HepG2 (cell line): ENCODE data around the gene TBX3. TPM values are rescaled to one million over a fixed set of nuclear protein-coding genes. Genes with fewer than 3 reads are reported as not detected.

Experiments
- ATAC-seq: fragments of 200-7000 bp; cut with Tn5 transposase; 3 replicates; pipeline ENCODE4 v1.9.1; 2020; ENCODE audit warnings: mild to moderate bottlenecking, moderate library complexity
- BruUV-seq: library from RNA; stranded (reverse); fragments of 400-500 nt; replicated peaks from 2 replicates; lab custom pipeline; 2021; lab: Mats Ljungman, UMichigan
- CTCF ChIA-PET: fragments of 300-600 bp; formaldehyde crosslinking; extraction: SDS; loops from one replicate; lab custom pipeline; 2021; ENCODE audit warnings: low total read pairs, inconsistent platforms, low intra/inter-chr PET ratio; lab: Yijun Ruan, JAX
- POLR2A ChIA-PET: fragments of 350-600 bp; sonication (Branson Sonifier 250); formaldehyde crosslinking; loops from one replicate; lab custom pipeline; 2020; ENCODE audit warnings: antibody characterized with exemption, inconsistent platforms; lab: Yijun Ruan, JAX
- DNase-seq: peaks from one replicate; pipeline ENCODE4 v3.0.0-alpha.2; 2015; ENCODE audit warnings: low spot score
- FAIRE-seq: peaks from 3 replicates; lab custom pipeline; 2011; peaks lifted over from hg19 to GRCh38; lab: Jason Lieb, UNC
- H2AFZ ChIP-seq: one replicate; pipeline ENCODE4 v1.6.1; 2011; ENCODE audit warnings: low read length, inconsistent platforms
- H3K27ac ChIP-seq: fragments of 300-600 bp; 3 replicates; pipeline ENCODE4 v1.8.0; 2011; ENCODE audit warnings: mixed run types, mild to moderate bottlenecking, mixed read lengths, low read length, inconsistent platforms; ENCODE audit not compliant: insufficient read depth; ENCODE audit errors: extremely low read length
- H3K27me3 ChIP-seq, 2 experiments: fragments of 200-600 bp in 1 of 2; 2 replicates in 1 of 2; 3 replicates in 1 of 2; pipeline versions ENCODE4 v1.6.0 to v1.8.0; 2011; ENCODE audit warnings: low read length in 2 of 2, mild to moderate bottlenecking in 2 of 2, moderate library complexity in 2 of 2, inconsistent platforms in 1 of 2; ENCODE audit not compliant: insufficient read depth in 2 of 2, control insufficient read depth in 1 of 2
- H3K36me3 ChIP-seq, 2 experiments: fragments of 200-600 bp in 1 of 2; replicated peaks in 1 of 2; 2 replicates in 1 of 2; 3 replicates in 1 of 2; pipeline versions ENCODE4 v1.5.1 to v1.8.0; 2011; ENCODE audit warnings: low read length in 2 of 2, inconsistent platforms in 1 of 2; ENCODE audit not compliant: insufficient read depth in 2 of 2, control insufficient read depth in 1 of 2
- H3K4me1 ChIP-seq: 2 replicates; pipeline ENCODE4 v1.5.1; 2012; ENCODE audit warnings: low read length, inconsistent platforms; ENCODE audit not compliant: insufficient read depth
- H3K4me2 ChIP-seq: 2 replicates; pipeline ENCODE4 v1.6.0; 2011; ENCODE audit warnings: low read depth, low read length, inconsistent platforms
- H3K4me3 ChIP-seq, 3 experiments: fragments of 200-600 bp in 1 of 3; sonication (generic), shearing (Covaris generic) in 1 of 3; replicated peaks in 1 of 3; 2 replicates each; pipeline ENCODE4 v1.5.1; 2011 to 2016; ENCODE audit warnings: low read length in 3 of 3, inconsistent platforms in 2 of 3, low read depth in 2 of 3, mild to moderate bottlenecking in 2 of 3, control low read depth in 1 of 3, mixed read lengths in 1 of 3; ENCODE audit not compliant: insufficient read depth in 1 of 3
- H3K79me2 ChIP-seq: one replicate; pipeline ENCODE4 v1.6.1; 2011; ENCODE audit warnings: low read length, inconsistent platforms; ENCODE audit not compliant: insufficient read depth
- H3K9ac ChIP-seq: 2 replicates; pipeline ENCODE4 v1.6.0; 2011; ENCODE audit warnings: mild to moderate bottlenecking, low read depth, low read length, inconsistent platforms; ENCODE audit not compliant: insufficient read depth
- H3K9me3 ChIP-seq: 2 replicates; pipeline ENCODE4 v1.5.1; 2012; ENCODE audit warnings: mild to moderate bottlenecking, low read length
- H4K20me1 ChIP-seq: 2 replicates; pipeline ENCODE4 v1.6.0; 2011; ENCODE audit warnings: inconsistent platforms, mild to moderate bottlenecking, low read length, moderate library complexity; ENCODE audit not compliant: insufficient read depth
- ATRX ChIP-seq: sonication (generic); formaldehyde crosslinking; IDR thresholded peaks from 2 replicates; pipeline ENCODE4 v1.4.0; 2020; ENCODE audit warnings: missing genetic modification reagents, borderline replicate concordance
- CHD2 ChIP-seq: IDR thresholded peaks from 2 replicates; pipeline ENCODE4 v1.6.1; 2011; ENCODE audit warnings: low read depth, low read length, improper control_type of control experiment
- DPF2 ChIP-seq: sonication (generic); formaldehyde crosslinking; IDR thresholded peaks from 2 replicates; pipeline ENCODE4 v1.4.0; 2020; ENCODE audit warnings: mild to moderate bottlenecking, low read depth, missing genetic modification reagents, borderline replicate concordance
- E2F2 ChIP-seq: sonication (generic); formaldehyde crosslinking; IDR thresholded peaks from 2 replicates; pipeline ENCODE4 v1.4.0; 2020; ENCODE audit warnings: missing genetic modification reagents, borderline replicate concordance
- HCFC1 ChIP-seq: fragments of 150-350 bp; IDR thresholded peaks from 2 replicates; pipeline ENCODE4 v1.6.1; 2014; ENCODE audit warnings: low read depth, low read length
- MTA1 ChIP-seq: sonication (generic); formaldehyde crosslinking; IDR thresholded peaks from 2 replicates; pipeline ENCODE4 v1.4.0; 2020; ENCODE audit warnings: missing genetic modification reagents, mild to moderate bottlenecking, borderline replicate concordance
- MYNN ChIP-seq: sonication (generic); formaldehyde crosslinking; IDR thresholded peaks from 2 replicates; pipeline ENCODE4 v1.4.0; 2020; ENCODE audit warnings: mild to moderate bottlenecking, low read depth, missing genetic modification reagents
- NKX3-1 ChIP-seq: sonication (generic); formaldehyde crosslinking; IDR thresholded peaks from 2 replicates; pipeline ENCODE4 v1.5.0; 2020; ENCODE audit warnings: missing genetic modification reagents
- RELA ChIP-seq: sonication (generic); formaldehyde crosslinking; IDR thresholded peaks from 2 replicates; pipeline ENCODE4 v1.4.0; 2020; ENCODE audit warnings: missing genetic modification reagents
- SNRNP70 ChIP-seq: fragments of 200-400 bp; formaldehyde crosslinking; IDR thresholded peaks from 2 replicates; pipeline ENCODE4 v1.6.1; 2017; ENCODE audit warnings: mild to moderate bottlenecking, low read depth, low read length, moderate library complexity
- SSRP1 ChIP-seq: IDR thresholded peaks from 2 replicates; pipeline ENCODE4 v1.6.1; 2016; ENCODE audit warnings: control low read depth
- TFE3 ChIP-seq: IDR thresholded peaks from 2 replicates; pipeline ENCODE4 v1.6.1; 2016
- TIGD3 ChIP-seq: sonication (generic); formaldehyde crosslinking; IDR thresholded peaks from 2 replicates; pipeline ENCODE4 v1.5.1; 2020; ENCODE audit warnings: mild to moderate bottlenecking, missing genetic modification reagents, borderline replicate concordance
- ZC3H4 ChIP-seq: sonication (generic); formaldehyde crosslinking; IDR thresholded peaks from 2 replicates; pipeline ENCODE4 v1.4.0; 2020; ENCODE audit warnings: missing genetic modification reagents, borderline replicate concordance
- ZNF160 ChIP-seq: sonication (generic); formaldehyde crosslinking; IDR thresholded peaks from 2 replicates; pipeline ENCODE4 v1.8.0; 2022; ENCODE audit warnings: mild to moderate bottlenecking, inconsistent platforms, missing genetic modification reagents
- ZNF24 ChIP-seq: fragments of 450-650 bp; IDR thresholded peaks from 2 replicates; pipeline ENCODE4 v1.6.1; 2017; ENCODE audit warnings: antibody characterized with exemption, mild to moderate bottlenecking
- ZNF446 ChIP-seq: sonication (generic); formaldehyde crosslinking; IDR thresholded peaks from 2 replicates; pipeline ENCODE4 v1.5.0; 2020; ENCODE audit warnings: mild to moderate bottlenecking, missing genetic modification reagents
- ZNF775 ChIP-seq: sonication (generic); formaldehyde crosslinking; IDR thresholded peaks from 2 replicates; pipeline ENCODE4 v1.4.0; 2020; ENCODE audit warnings: missing genetic modification reagents, mild to moderate bottlenecking, moderate library complexity, borderline replicate concordance
- ZNF777 ChIP-seq: sonication (generic); formaldehyde crosslinking; IDR thresholded peaks from 2 replicates; pipeline ENCODE4 v1.4.0; 2020; ENCODE audit warnings: missing genetic modification reagents
- ZNF780A ChIP-seq: sonication (generic); formaldehyde crosslinking; IDR thresholded peaks from 2 replicates; pipeline ENCODE4 v1.8.0; 2022; ENCODE audit warnings: mild to moderate bottlenecking, missing genetic modification reagents, moderate library complexity
- ZNF816 ChIP-seq: sonication (generic); formaldehyde crosslinking; IDR thresholded peaks from 2 replicates; pipeline ENCODE4 v1.8.0; 2022; ENCODE audit warnings: missing genetic modification reagents, mild to moderate bottlenecking, borderline replicate concordance
- WGBS: methylation state at CpG from one replicate; pipeline ENCODE4 v1.1.6; 2017; ENCODE audit warnings: low lambda C conversion rate; 5-methylcytosine and 5-hydroxymethylcytosine counted together
- in situ Hi-C: cut with HindIII; loops from 2 replicates; pipeline ENCODE4 v1.10.0; 2017; ENCODE audit warnings: low pct_unique_long_range_greater_than_20kb; ENCODE audit not compliant: extremely low pct_ligation_motif_present
- intact Hi-C: fragments of 100-400 bp; cut with micrococcal nuclease; formaldehyde crosslinking; loops from one replicate; pipeline ENCODE4 v1.10.0; 2022; ENCODE audit not compliant: unreplicated experiment
- polyA plus RNA-seq, 8 experiments: library from polyadenylated mRNA; depleted of rRNA in 3 of 8; stranded (reverse) in 7 of 8; unstranded in 1 of 8; fragments of >200 nt; fragmentation: Illumina TruSeq in 4 of 8; extraction: Trizol in 4 of 8; gene quantifications; 2 replicates each; pipeline versions ENCODE4 v1.2.1 to v1.2.3, GENCODE V29; 2011 to 2016; ENCODE audit warnings: low read depth in 4 of 8, missing spikeins in 1 of 8, mixed read lengths in 1 of 8; ENCODE audit not compliant: insufficient read depth in 1 of 8
- total RNA-seq, 5 experiments: library from RNA; depleted of rRNA; stranded (reverse); fragments of >200 nt; fragmentation: Illumina TruSeq; extraction: Trizol; gene quantifications; 2 replicates each; pipeline ENCODE4 v1.2.3, GENCODE V29; 2016; ENCODE audit warnings: low read depth in 1 of 5

TBX3 gene
- total and polyA plus RNA-seq, 2 of the 13 experiments (the other 11 are each of a cell fraction or from before 2014, with no cell fraction given): 27.1 to 42.4 TPM

GRCh38 chr12:114684870-114685273, 897 bp upstream of the TBX3 start (continued):
- TF ChIP-seq ZNF446 (CRISPR knock-in tag): no peak
- TF ChIP-seq SNRNP70: no peak
- no peak for TF ChIP-seq E2F2 (CRISPR knock-in tag)
- TF ChIP-seq ZNF816 (CRISPR knock-in tag): no peak
- TF ChIP-seq RELA: no peak
- TF ChIP-seq TFE3 (CRISPR knock-in tag): no peak
- 0 out of 2 replicates have a peak, but pooled peaks have one; percentile 12 for TF ChIP-seq ZNF780A

- Histone ChIP-seq H3K79me2 (peaks cover 61% of the 10 kb centered on the region), H3K36me3 (peaks cover 2 to 16% of the 10 kb centered on the region in 2 experiments; a peak in 4 of 5 replicates), H4K20me1 (peaks cover 30% of the 10 kb centered on the region), H3K4me2 (peak overlapping the region; percentile 86), H3K27ac (peak overlapping the region; percentile 96), H2AFZ (no peak overlapping the region), H3K9ac (peak overlapping the region; percentile 96), H3K4me1 (peaks cover 28% of the 10 kb centered on the region), H3K27me3 (no peaks in the 10 kb centered on the region; a peak in 1 of 5 replicates), H3K4me3 (peak overlapping the region; percentile 81 to 97 (median 97)), H3K9me3 (no peaks in the 10 kb centered on the region)
- WGBS: 1% methylated on average over 19 of the region's 19 CpGs
- ChIA-PET CTCF (no interaction called here), POLR2A (interaction anchor here (0.7 to 2.9 kb wide), 57 partner anchors 8 to 1260 kb away, joined by 3 to 101 read pairs (median 5); partner anchors contain the start of gene RBM19)
- intact Hi-C loops (loop anchor here (1.0 to 5.0 kb wide), 3 partner anchors 116 to 715 kb away; no protein-coding TSS in a partner anchor), in situ Hi-C loops (no loop called here)
- DNase-seq (no peak), FAIRE-seq (no peak), ATAC-seq (no peak; the same call in 1 of the 3 replicates)
- no TSS peak for BruUV-seq
- no peak for TF ChIP-seq ZC3H4 (CRISPR knock-in tag)
- no peak for TF ChIP-seq ZNF775 (CRISPR knock-in tag)
- TF ChIP-seq SSRP1 (CRISPR knock-in tag): no peak
- no peak for TF ChIP-seq TIGD3
- TF ChIP-seq ZNF160 (CRISPR knock-in tag): no peak
- TF ChIP-seq CHD2: 0 out of 2 replicates have a peak, but pooled peaks have one; percentile 54
- 0 out of 2 replicates have a peak, but pooled peaks have one; percentile 11 for TF ChIP-seq ZNF777 (CRISPR knock-in tag)
- no peak for TF ChIP-seq NKX3-1 (CRISPR knock-in tag)
- no peak for TF ChIP-seq ZNF24
- TF ChIP-seq ATRX (CRISPR knock-in tag): no peak
- no peak for TF ChIP-seq MYNN
- no peak for TF ChIP-seq ZNF780A
- TF ChIP-seq DPF2 (CRISPR knock-in tag): no peak
- TF ChIP-seq MTA1 (CRISPR knock-in tag): no peak
- TF ChIP-seq HCFC1: no peak
Observed at GRCh38 chr12:114683709-114684097, 272 bp downstream of the TBX3 start.
